Endodermal cell (in vitro differentiated cells): ENCODE data around the gene LOXL1. TPM values are rescaled to one million over a fixed set of nuclear protein-coding genes. Genes with fewer than 3 reads are reported as not detected.

Experiments used
- DNase-seq: peaks from one replicate; pipeline ENCODE4 v3.0.0-alpha.2; 2017
- H3K27ac ChIP-seq: 2 replicates; pipeline ENCODE4 v1.5.1; 2013; ENCODE audit warnings: mild to moderate bottlenecking, low read depth, low read length, moderate library complexity
- H3K27me3 ChIP-seq: 2 replicates; pipeline ENCODE4 v1.6.1; 2013; ENCODE audit warnings: mild to moderate bottlenecking, low read length, moderate library complexity; ENCODE audit not compliant: insufficient read depth, control insufficient read depth, poor library complexity, severe bottlenecking
- H3K36me3 ChIP-seq: 2 replicates; pipeline ENCODE4 v1.7.0; 2013; ENCODE audit warnings: mild to moderate bottlenecking, low read length, moderate library complexity; ENCODE audit not compliant: control insufficient read depth, insufficient read depth
- H3K4me1 ChIP-seq: one replicate; pipeline ENCODE4 v1.7.0; 2013; ENCODE audit warnings: low read length; ENCODE audit not compliant: control insufficient read depth, insufficient read depth
- H3K4me3 ChIP-seq: 2 replicates; pipeline ENCODE4 v1.5.1; 2013; ENCODE audit warnings: mild to moderate bottlenecking, low read length, moderate library complexity
- H3K9ac ChIP-seq: 2 replicates; pipeline ENCODE4 v1.6.1; 2013; ENCODE audit warnings: mild to moderate bottlenecking, low read length, moderate library complexity; ENCODE audit not compliant: poor library complexity, severe bottlenecking; ENCODE audit errors: extremely low read depth
- H3K9me3 ChIP-seq: 2 replicates; pipeline ENCODE4 v1.6.1; 2013; ENCODE audit warnings: mild to moderate bottlenecking, low read length, moderate library complexity; ENCODE audit not compliant: control insufficient read depth
- H3K27ac Mint-ChIP-seq: 2 replicates; pipeline ENCODE4 v1.8.0; 2020; ENCODE audit warnings: mixed read lengths
- H3K27me3 Mint-ChIP-seq: 2 replicates; pipeline ENCODE4 v1.8.0; 2021; ENCODE audit warnings: mild to moderate bottlenecking, mixed read lengths; ENCODE audit not compliant: insufficient read depth
- H3K36me3 Mint-ChIP-seq: 2 replicates; pipeline ENCODE4 v1.8.0; 2020; ENCODE audit warnings: low read depth, mixed read lengths
- H3K4me1 Mint-ChIP-seq: 2 replicates; pipeline ENCODE4 v1.8.0; 2020; ENCODE audit warnings: mixed read lengths
- H3K4me3 Mint-ChIP-seq: 2 replicates; pipeline ENCODE4 v1.8.0; 2020; ENCODE audit warnings: mild to moderate bottlenecking, moderate library complexity, mixed read lengths
- H3K9me3 Mint-ChIP-seq: 2 replicates; pipeline ENCODE4 v1.8.0; 2020; ENCODE audit warnings: mild to moderate bottlenecking, mixed read lengths
- WGBS, 2 experiments: methylation state at CpG; one replicate each; pipeline versions ENCODE4 v1.1.5 to v1.1.7; 2013; ENCODE audit warnings: missing lambda C conversion rate in 2 of 2, mixed read lengths in 1 of 2; ENCODE audit not compliant: insufficient coverage in 1 of 2, insufficient read length in 1 of 2; 5-methylcytosine and 5-hydroxymethylcytosine counted together
- total RNA-seq, 2 donors: library from RNA; stranded (reverse); fragmentation: NEBNext Ultra II Directional in 1 of 2; extraction: Animal tissue kit (Norgen Biotek cat#: 25700) in 1 of 2; gene quantifications; 2 replicates in 1 of 2; 3 replicates in 1 of 2; pipeline ENCODE4 v1.2.1, GENCODE V29; 2021
- TF ChIP-seq, protein P1 (sequence below): fragments of 200-600 bp; sonication (generic); conservative IDR thresholded peaks from 2 replicates; pipeline ENCODE4 v1.5.0; 2021; ENCODE audit warnings: antibody characterized with exemption, mild to moderate bottlenecking

LOXL1 gene
- total RNA-seq, 2 donors from 2014 or later = 21.3 to 31.8 TPM

DNA sequence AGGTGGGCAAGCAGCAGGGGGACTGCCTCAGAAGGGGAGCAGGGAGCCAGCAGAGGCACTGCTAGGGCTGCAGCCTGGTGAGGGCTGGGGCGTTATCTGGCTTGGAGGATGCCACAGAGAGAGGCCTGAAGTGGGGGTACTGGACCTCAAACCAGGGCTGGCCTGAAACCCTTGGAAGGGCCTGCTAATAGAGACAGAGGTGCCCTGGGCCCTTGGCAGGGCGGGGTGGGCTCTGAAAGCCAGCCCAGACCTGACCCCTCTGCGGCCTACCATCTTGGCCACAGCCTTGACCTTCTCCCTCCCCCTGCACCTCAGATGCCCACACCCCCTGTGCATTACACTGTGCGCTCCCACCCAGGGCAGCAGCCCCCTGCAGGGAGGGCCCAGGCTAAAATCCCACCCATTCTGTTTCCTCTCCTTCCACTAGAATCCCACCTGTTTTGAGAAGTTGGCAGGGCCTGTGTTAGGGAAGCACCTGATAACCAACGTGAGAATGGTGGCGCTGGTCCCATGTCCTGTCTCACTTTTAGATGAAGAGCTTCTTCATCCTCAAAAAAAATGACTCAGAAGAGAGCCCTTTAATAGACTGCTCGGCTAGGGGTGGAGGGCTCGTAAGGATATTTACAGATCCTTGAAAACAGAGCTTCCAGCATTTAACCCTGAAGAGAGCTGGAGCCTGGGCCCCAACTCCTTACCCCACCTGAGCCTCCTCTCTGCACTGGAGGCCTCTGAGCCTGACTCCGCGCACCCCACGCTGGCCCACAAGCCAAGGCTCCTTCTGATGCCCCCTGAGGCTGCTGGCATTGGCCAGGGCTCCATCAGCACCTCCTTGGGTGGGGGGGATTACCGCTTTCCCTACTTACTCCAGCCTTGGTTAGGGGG, 29.8 kb downstream of the LOXL1 start:
- Mint-ChIP-seq H3K9me3 (no peaks in the 10 kb centered on the region), H3K4me3 (no peak overlapping the region), H3K36me3 (no peaks in the 10 kb centered on the region), H3K27me3 (peaks cover 3% of the 10 kb centered on the region), H3K27ac (no peak overlapping the region), H3K4me1 (peaks cover 5% of the 10 kb centered on the region)
- Histone ChIP-seq H3K27me3 (no peaks in the 10 kb centered on the region), H3K4me1 (peaks cover 3% of the 10 kb centered on the region), H3K9ac (no peak overlapping the region), H3K9me3 (no peaks in the 10 kb centered on the region), H3K4me3 (no peak overlapping the region), H3K36me3 (no peaks in the 10 kb centered on the region), H3K27ac (no peak overlapping the region)
- WGBS, 2 experiments = 95 to 96% methylated on average over 5 to 12 of the region's 12 CpGs
- TF ChIP-seq, protein P1, sequence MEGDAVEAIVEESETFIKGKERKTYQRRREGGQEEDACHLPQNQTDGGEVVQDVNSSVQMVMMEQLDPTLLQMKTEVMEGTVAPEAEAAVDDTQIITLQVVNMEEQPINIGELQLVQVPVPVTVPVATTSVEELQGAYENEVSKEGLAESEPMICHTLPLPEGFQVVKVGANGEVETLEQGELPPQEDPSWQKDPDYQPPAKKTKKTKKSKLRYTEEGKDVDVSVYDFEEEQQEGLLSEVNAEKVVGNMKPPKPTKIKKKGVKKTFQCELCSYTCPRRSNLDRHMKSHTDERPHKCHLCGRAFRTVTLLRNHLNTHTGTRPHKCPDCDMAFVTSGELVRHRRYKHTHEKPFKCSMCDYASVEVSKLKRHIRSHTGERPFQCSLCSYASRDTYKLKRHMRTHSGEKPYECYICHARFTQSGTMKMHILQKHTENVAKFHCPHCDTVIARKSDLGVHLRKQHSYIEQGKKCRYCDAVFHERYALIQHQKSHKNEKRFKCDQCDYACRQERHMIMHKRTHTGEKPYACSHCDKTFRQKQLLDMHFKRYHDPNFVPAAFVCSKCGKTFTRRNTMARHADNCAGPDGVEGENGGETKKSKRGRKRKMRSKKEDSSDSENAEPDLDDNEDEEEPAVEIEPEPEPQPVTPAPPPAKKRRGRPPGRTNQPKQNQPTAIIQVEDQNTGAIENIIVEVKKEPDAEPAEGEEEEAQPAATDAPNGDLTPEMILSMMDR = no peak
- no peak for DNase-seq

DNA sequence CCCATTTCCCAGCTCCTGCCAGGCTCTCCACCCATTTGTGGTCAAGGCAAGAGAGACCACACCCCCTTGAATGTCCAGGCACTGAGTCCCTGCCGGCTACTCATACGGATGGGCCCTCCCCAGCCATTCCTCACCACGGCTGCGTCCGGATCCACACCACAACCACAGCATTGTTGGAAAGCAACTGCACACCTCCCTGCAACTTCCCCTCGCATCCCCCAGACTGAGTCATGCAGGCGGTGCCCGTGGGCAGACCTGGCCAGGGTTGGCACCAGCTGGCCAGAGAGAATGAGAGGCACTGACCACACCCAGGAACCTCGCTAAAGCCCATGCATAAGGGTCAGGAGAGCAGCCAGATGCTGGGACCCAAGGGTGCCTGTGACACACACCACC, 30.5 kb downstream of the LOXL1 start:
- Mint-ChIP-seq H3K27ac (no peak overlapping the region), H3K36me3 (no peaks in the 10 kb centered on the region), H3K4me3 (no peak overlapping the region), H3K4me1 (peaks cover 2% of the 10 kb centered on the region), H3K9me3 (no peaks in the 10 kb centered on the region), H3K27me3 (peaks cover 3% of the 10 kb centered on the region)
- no peaks in the 10 kb centered on the region for H3K36me3 ChIP-seq
- H3K27ac ChIP-seq = no peak overlapping the region
- WGBS, 2 experiments = 86 to 93% methylated on average over 5 to 9 of the region's 9 CpGs
- H3K4me3 ChIP-seq = no peak overlapping the region
- H3K4me1 ChIP-seq = no peaks in the 10 kb centered on the region
- H3K9me3 ChIP-seq = no peaks in the 10 kb centered on the region
- H3K27me3 ChIP-seq = no peaks in the 10 kb centered on the region
- no peak for DNase-seq
- TF ChIP-seq, protein P1 = no peak
- no peak overlapping the region for H3K9ac ChIP-seq

DNA sequence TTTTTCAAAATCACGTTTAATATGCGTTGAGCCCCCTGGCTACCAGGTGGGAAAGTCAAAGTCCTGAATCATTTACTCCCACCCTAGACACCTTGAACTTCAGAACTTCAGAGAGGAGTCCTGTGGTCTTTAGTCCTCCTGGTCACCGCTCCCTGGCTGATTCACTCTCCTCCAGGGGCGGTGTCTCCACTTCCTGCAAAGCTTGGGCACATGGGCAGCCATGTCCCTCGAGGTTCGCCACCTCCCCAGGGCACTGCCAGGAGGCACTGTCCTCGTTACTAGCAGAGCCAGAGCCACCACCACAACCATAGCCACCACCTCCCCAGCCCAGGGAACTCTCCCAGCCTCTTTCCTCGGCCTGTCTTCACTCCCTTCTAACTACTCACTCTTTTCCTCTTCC, 31.0 kb downstream of the LOXL1 start:
- WGBS, 2 experiments = 89 to 95% methylated on average over 5 to 8 of the region's 8 CpGs
- no peak overlapping the region for H3K27ac ChIP-seq
- peaks cover 3% of the 10 kb centered on the region for H3K27me3 Mint-ChIP-seq

More for the DNA sequence above, 31.0 kb downstream of the LOXL1 start:
- no peak for DNase-seq
- Mint-ChIP-seq H3K36me3 (no peaks in the 10 kb centered on the region), H3K9me3 (no peaks in the 10 kb centered on the region), H3K4me1 (no peaks in the 10 kb centered on the region), H3K4me3 (no peak overlapping the region), H3K27ac (no peak overlapping the region)
- no peaks in the 10 kb centered on the region for H3K4me1 ChIP-seq
- no peaks in the 10 kb centered on the region for H3K9me3 ChIP-seq
- no peak overlapping the region for H3K4me3 ChIP-seq
- H3K27me3 ChIP-seq = no peaks in the 10 kb centered on the region
- TF ChIP-seq, protein P1 = no peak
- no peak overlapping the region for H3K9ac ChIP-seq
- no peaks in the 10 kb centered on the region for H3K36me3 ChIP-seq
